Activated T-helper 2 cell treated with anti-CD3 and anti-CD28 coated beads, Interferon-gamma antibody, Interleukin-2, Interleukin-4, amounts not matched to agents 10 μg/mL and 5 μg/mL and 100 μg/mL, durations not matched to agents 14 hours and 24 hours and 36 hours (primary cell): ENCODE measurements around the gene CUTC. TPM values are rescaled to one million over a fixed set of nuclear protein-coding genes. Genes with fewer than 3 reads are reported as not detected.

Experiments
- DNase-seq: peaks from one replicate; pipeline ENCODE4 v3.0.0; 2021; ENCODE audit warnings: low spot score
- H3K27ac Mint-ChIP-seq: one replicate; pipeline ENCODE4 v1.8.0; 2021; ENCODE audit warnings: mixed read lengths
- H3K27me3 Mint-ChIP-seq: one replicate; pipeline ENCODE4 v1.8.0; 2021; ENCODE audit warnings: low read depth, mixed read lengths
- H3K36me3 Mint-ChIP-seq: one replicate; pipeline ENCODE4 v1.8.0; 2021; ENCODE audit warnings: low read depth, mixed read lengths
- H3K4me1 Mint-ChIP-seq: one replicate; pipeline ENCODE4 v1.8.0; 2021; ENCODE audit warnings: low read depth, mixed read lengths
- H3K4me3 Mint-ChIP-seq: one replicate; pipeline ENCODE4 v1.8.0; 2021; ENCODE audit warnings: low read depth, mild to moderate bottlenecking, moderate library complexity, mixed read lengths
- H3K9me3 Mint-ChIP-seq: one replicate; pipeline ENCODE4 v1.8.0; 2021; ENCODE audit warnings: mixed read lengths
- intact Hi-C: fragments of 100-400 bp; cut with micrococcal nuclease; formaldehyde crosslinking; loops from one replicate; pipeline ENCODE4 v1.15.1; 2023
- total RNA-seq: library from RNA; stranded (reverse); gene quantifications from 2 replicates; pipeline ENCODE4 v1.2.3, GENCODE V29; 2022

CUTC gene, protein sequence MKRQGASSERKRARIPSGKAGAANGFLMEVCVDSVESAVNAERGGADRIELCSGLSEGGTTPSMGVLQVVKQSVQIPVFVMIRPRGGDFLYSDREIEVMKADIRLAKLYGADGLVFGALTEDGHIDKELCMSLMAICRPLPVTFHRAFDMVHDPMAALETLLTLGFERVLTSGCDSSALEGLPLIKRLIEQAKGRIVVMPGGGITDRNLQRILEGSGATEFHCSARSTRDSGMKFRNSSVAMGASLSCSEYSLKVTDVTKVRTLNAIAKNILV
- total RNA-seq: 34.4 and 35.5 TPM in 2 replicates

DNA sequence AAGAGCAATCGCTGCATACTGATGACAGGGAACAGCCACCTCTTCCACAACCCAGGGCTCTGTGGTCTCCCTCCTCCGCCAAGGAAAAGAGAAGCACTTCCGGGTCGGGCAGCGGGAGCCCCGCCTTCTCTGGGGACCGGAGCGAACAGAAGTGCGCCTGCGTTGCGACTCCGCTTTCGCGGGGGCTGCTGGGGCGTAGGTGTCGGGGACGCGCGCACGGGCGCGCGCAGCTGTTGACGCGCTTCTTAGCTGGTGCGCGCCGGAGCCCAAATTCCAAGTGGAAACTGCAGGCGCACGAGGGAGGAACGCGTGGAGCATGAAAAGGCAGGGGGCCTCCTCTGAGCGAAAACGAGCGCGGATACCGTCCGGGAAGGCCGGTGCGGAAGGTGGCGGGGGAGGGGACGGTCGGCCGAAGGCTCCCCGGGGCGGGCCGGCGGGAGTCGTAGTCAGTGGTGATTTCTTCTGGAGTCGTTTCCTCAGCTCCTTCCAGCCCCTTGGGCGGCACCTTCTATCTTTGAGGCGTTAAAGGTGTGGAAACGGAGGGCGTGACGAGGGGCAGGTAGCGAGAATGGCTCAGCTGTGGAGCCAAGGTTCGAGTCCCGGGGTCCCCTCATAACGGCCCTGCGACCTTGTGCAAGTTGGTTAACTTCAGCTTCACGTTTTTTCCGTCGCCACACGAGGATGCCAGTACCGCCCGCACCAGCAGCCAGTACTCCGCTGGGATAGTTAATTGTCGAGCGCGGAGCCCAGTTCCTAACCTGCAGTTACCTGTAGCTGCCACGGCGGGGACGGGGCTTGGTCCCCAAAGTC, at the start of gene CUTC, which contains the start of gene COX15:
Gene CUTC, plus strand, starts transcription at position 202 of the 810 bp plus-strand sequence. Its CDS starts 115 bp downstream, at position 317.
Gene COX15, minus strand, starts transcription at position 95 of the 810 bp plus-strand sequence. Its CDS starts 78 bp downstream, at position 17.
- Mint-ChIP-seq H3K27ac (peak within 1 kb of the TSS; percentile 99), H3K36me3 (peaks cover 47% of the 10 kb centered on the region), H3K9me3 (peaks cover 2% of the 10 kb centered on the region), H3K27me3 (no peaks in the 10 kb centered on the region), H3K4me3 (peak within 1 kb of the TSS; percentile 99), H3K4me1 (peaks cover 24% of the 10 kb centered on the region)
- intact Hi-C loops: loop anchor here (1.0 to 10.0 kb wide), 6 partner anchors 73 to 1180 kb away; partner anchors contain the start of genes DNMBP, ENTPD7, GOT1 and SEC31B
- peak; percentile 94 for DNase-seq

DNA sequence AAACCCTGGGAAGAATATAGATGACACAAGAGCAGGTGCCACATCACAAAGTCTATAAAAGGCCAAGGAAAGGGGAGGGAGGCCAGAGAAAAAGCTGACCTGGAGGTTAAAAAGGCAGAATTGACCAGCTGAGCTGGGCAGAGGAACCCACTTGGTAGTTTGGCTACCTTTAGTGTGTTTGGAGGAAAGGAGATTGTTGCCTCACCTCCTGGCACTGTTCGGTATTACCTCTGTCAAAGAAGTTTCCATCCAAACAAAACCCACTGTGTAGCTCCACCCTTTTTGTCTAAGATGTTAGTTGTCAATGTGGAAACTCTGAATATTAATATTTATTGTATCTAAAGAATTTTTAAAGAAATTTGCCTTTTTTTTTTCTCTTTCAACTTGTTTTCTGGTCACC, 49.3 kb upstream of the CUTC start:
- H3K36me3 Mint-ChIP-seq: peaks cover 9% of the 10 kb centered on the region
- H3K4me3 Mint-ChIP-seq: no peak overlapping the region
- no peaks in the 10 kb centered on the region for H3K4me1 Mint-ChIP-seq
- no peak overlapping the region for H3K27ac Mint-ChIP-seq
- no peaks in the 10 kb centered on the region for H3K9me3 Mint-ChIP-seq
- H3K27me3 Mint-ChIP-seq: no peaks in the 10 kb centered on the region
- intact Hi-C loops: no loop called here
- no peak for DNase-seq

DNA sequence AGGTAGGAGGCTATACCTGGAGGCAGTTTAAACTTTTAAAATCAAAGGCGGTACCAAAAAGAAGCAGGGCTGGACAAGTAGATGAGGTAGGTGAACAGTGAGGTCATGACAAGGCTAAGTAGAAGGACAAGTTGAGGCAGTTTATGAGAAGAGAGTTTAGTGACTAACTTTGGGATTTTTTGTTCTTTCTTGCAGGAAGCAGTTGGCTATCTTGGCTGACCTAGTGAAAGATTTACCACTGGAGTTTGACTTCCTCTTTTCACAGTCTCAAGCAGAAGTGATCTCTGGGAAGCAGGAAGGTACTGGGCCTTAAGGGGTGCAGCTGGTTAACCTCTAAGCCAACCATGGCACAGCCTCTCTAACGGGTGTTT, 46.5 kb upstream of the CUTC start:
- Mint-ChIP-seq H3K27ac (no peak overlapping the region), H3K9me3 (no peaks in the 10 kb centered on the region), H3K4me3 (no peak overlapping the region), H3K36me3 (peaks cover 3% of the 10 kb centered on the region), H3K4me1 (no peaks in the 10 kb centered on the region), H3K27me3 (no peaks in the 10 kb centered on the region)
- intact Hi-C loops: no loop called here
- no peak for DNase-seq

DNA sequence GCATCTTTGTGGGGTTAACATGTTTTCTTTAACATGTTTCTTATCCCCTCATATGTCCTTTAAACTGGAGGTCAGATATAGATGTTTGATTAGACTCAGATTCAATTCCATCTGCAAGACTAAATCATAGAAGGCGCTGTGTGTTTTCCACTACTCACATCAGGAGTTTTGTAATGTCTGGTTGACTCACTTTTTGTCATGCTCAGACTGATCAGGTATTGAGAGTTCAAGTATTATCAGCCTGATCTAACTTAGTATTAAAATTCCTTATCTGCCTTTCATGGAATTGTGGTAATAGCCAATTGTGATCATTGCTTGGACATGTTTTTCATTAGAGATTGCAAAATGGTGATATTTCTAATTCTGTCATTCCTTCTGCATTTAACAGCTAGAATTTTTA, 42.6 kb upstream of the CUTC start:
- no peaks in the 10 kb centered on the region for H3K4me1 Mint-ChIP-seq
- no peaks in the 10 kb centered on the region for H3K9me3 Mint-ChIP-seq
- DNase-seq: no peak
- intact Hi-C loops: no loop called here
- H3K4me3 Mint-ChIP-seq: no peak overlapping the region
- no peaks in the 10 kb centered on the region for H3K27me3 Mint-ChIP-seq
- H3K36me3 Mint-ChIP-seq: peaks cover 7% of the 10 kb centered on the region
- H3K27ac Mint-ChIP-seq: no peak overlapping the region

GRCh38 chr10:99693933-99694583, 38.0 kb upstream of the CUTC start:
- H3K9me3 Mint-ChIP-seq: no peaks in the 10 kb centered on the region
- no peak for DNase-seq
- H3K36me3 Mint-ChIP-seq: peaks cover 27% of the 10 kb centered on the region
- no peaks in the 10 kb centered on the region for H3K4me1 Mint-ChIP-seq
- H3K27ac Mint-ChIP-seq: no peak overlapping the region
- intact Hi-C loops: no loop called here
- no peak overlapping the region for H3K4me3 Mint-ChIP-seq
- no peaks in the 10 kb centered on the region for H3K27me3 Mint-ChIP-seq

DNA sequence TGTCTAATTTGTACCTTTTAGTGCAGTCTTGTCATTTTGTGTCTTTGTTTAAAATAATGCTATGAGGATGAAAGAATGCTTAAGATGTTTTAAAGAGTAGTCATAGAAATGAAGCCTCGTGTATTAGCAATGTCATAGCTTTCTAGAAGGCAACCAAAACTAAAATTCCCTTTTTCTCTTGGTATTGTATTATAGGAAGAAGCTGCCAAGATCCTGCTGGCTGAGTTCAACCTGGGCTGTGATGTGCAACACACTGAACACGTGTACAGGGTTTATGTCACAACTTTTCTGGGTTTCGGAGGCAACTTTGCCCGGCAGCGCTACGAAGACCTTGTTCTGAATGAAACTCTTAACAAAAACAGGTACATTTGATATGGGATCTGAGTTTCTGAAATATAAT, 36.3 kb upstream of the CUTC start:
- no peak overlapping the region for H3K27ac Mint-ChIP-seq
- H3K4me3 Mint-ChIP-seq: no peak overlapping the region
- H3K9me3 Mint-ChIP-seq: no peaks in the 10 kb centered on the region
- no peaks in the 10 kb centered on the region for H3K4me1 Mint-ChIP-seq
- intact Hi-C loops: no loop called here
- peaks cover 37% of the 10 kb centered on the region for H3K36me3 Mint-ChIP-seq
- DNase-seq: no peak
- no peaks in the 10 kb centered on the region for H3K27me3 Mint-ChIP-seq

DNA sequence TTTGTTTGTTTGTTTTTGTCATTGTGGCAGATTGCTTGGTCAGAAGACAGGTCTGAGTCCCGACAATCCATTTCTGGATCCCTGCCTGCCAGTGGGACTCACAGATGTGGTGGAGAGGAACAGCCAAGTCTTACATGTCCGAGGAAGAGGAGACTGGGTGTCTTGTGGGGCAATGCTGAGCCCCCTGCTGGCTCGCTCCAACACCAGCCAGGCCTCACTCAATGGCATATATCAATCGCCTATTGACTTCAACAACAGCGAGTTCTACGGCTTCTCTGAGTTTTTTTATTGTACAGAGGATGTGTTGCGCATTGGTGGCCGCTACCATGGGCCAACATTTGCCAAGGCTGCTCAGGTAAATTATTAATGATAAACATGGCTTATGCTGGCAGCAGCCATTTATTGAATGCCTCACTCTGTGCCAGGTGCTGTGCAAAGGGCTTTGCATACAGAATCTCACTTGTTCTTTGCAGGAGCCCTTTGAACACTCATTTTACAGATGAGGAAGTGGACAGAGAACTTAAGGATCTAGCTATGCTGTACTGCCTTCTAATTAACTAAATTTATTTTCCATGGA, 33.4 kb upstream of the CUTC start:
- no peaks in the 10 kb centered on the region for H3K4me1 Mint-ChIP-seq
- no peak overlapping the region for H3K27ac Mint-ChIP-seq
- peaks cover 44% of the 10 kb centered on the region for H3K36me3 Mint-ChIP-seq
- no peaks in the 10 kb centered on the region for H3K9me3 Mint-ChIP-seq
- H3K27me3 Mint-ChIP-seq: no peaks in the 10 kb centered on the region
- DNase-seq: no peak
- no peak overlapping the region for H3K4me3 Mint-ChIP-seq
- intact Hi-C loops: no loop called here

- H3K9me3 Mint-ChIP-seq: no peaks in the 10 kb centered on the region
- H3K4me3 Mint-ChIP-seq: no peak overlapping the region
- H3K36me3 Mint-ChIP-seq: peaks cover 56% of the 10 kb centered on the region
- no peak for DNase-seq
- no peaks in the 10 kb centered on the region for H3K4me1 Mint-ChIP-seq
- no peak overlapping the region for H3K27ac Mint-ChIP-seq
- intact Hi-C loops: no loop called here
- H3K27me3 Mint-ChIP-seq: no peaks in the 10 kb centered on the region
Measured at GRCh38 chr10:99700649-99701048, 31.4 kb upstream of the CUTC start.

DNA sequence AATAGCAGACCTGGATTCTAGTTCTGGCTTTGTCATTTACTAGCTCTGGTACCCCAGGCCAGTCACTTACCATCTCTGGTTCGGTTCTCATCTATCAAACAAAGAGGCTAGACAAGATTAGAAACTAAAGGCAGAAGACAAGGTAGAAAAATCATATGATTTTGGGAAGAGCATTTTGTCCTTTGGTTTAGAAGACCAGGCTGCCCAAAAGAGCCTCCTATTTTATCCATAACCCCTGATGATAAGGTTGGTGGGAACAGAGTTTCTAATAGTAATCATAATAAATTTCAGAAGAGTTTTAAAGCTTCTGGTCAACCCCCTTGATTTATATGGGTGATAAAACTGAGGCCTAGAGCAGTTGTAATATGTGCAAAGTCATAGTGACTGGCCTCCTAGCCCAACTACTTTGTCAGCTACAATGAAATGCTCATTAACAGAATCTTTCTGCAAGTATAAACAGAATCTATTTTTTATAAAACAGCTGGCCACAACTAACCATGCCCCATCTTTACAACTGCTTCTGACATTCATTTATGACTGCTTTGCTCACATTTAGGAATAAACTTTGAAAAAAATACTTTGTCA, 23.5 kb upstream of the CUTC start:
- peaks cover 12% of the 10 kb centered on the region for H3K4me1 Mint-ChIP-seq
- no peak overlapping the region for H3K27ac Mint-ChIP-seq
- intact Hi-C loops: no loop called here
- peaks cover 34% of the 10 kb centered on the region for H3K36me3 Mint-ChIP-seq
- H3K9me3 Mint-ChIP-seq: no peaks in the 10 kb centered on the region
- no peak overlapping the region for H3K4me3 Mint-ChIP-seq
- H3K27me3 Mint-ChIP-seq: no peaks in the 10 kb centered on the region
- DNase-seq: no peak

DNA sequence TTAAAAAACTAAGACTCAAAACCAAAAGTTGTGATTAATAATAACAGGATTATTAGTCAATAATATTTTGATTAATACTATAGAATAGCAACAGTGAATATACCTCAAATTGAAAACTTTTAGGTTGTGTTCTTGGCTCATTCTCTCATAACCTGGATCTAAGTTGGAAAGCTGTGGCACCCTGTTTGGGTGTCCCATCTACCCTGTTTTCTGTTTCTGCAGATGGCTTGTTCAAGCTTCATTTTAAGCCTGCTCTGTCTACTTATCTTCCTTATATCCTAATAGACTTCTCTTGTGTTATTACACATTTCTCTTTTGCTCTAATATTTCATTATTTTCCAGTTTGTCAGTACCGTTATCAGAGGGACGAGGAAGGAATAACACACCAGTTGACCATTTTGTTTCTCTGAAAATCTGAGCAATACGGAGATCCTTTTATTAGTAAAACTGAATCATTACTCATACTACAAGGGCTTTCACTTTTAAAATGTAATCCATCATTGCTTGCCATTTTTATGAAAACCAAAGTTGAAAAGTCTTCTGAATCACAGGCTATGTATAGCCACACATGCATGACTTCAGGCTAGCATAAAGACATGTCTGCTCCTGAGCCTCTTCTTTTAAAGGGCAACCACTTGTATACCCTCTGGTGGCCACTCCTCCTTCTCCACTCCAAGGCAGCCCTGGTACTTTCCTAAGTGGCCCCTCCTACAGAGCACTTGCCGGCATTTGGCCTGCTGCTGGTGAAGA, 22.4 kb upstream of the CUTC start:
- H3K27me3 Mint-ChIP-seq: no peaks in the 10 kb centered on the region
- intact Hi-C loops: loop anchor here (2.0 to 5.0 kb wide), 2 partner anchors 92 to 149 kb away; no protein-coding TSS in a partner anchor
- H3K36me3 Mint-ChIP-seq: peaks cover 35% of the 10 kb centered on the region
- no peak overlapping the region for H3K4me3 Mint-ChIP-seq
- DNase-seq: no peak
- peak overlapping the region; percentile 64 for H3K27ac Mint-ChIP-seq
- peaks cover 12% of the 10 kb centered on the region for H3K4me1 Mint-ChIP-seq
- no peaks in the 10 kb centered on the region for H3K9me3 Mint-ChIP-seq

DNA sequence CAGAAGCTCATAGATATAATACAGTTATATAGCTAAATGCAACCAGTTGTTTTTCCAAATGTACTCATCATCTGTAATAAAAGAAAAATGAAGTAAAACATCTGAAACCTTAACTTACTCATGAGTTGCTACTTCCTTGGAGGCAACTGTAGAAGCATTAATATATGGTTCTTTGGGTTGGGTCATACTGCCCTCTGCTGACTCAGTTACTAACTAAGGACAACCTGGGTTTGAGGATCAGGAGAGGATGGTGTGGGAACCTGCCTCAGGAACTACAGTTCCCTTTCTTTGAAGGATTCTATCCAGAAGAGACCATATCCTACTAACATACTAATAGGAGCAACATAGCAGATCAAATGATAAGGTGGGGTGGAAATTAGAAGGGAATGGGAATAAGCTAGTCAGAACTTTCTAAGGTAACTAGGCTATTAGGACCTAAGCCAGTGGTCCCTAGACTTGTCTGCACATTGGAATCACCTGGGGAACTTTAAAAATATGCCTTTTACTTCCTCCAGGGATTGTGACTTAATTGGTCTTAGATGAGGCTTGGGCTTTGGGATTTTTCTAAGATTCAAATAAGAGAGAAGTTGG, 20.8 kb upstream of the CUTC start:
- H3K4me3 Mint-ChIP-seq: no peak overlapping the region
- H3K27me3 Mint-ChIP-seq: no peaks in the 10 kb centered on the region
- intact Hi-C loops: loop anchor here (1.0 to 5.0 kb wide), 4 partner anchors 94 to 319 kb away; no protein-coding TSS in a partner anchor
- H3K9me3 Mint-ChIP-seq: no peaks in the 10 kb centered on the region
- peak; percentile 13 for DNase-seq
- peaks cover 41% of the 10 kb centered on the region for H3K36me3 Mint-ChIP-seq
- H3K27ac Mint-ChIP-seq: no peak overlapping the region
- H3K4me1 Mint-ChIP-seq: peaks cover 12% of the 10 kb centered on the region
